NCI-H526 treated with DMSO at 0.1 percent for 48 hours (cell line): ENCODE measurements around the gene NFAT5.
"Not testable (repeated sequence)": the region's sequence is repeated elsewhere in the genome, so short reads cannot be mapped to it uniquely, and the experiment has no call there.

Source experiments
- DNase-seq: peaks from one replicate; lab custom pipeline; 2025; lab: John Stamatoyannopoulos, UW

The NFAT5 gene

GRCh38 chr16:69595127-69596036, 29.6 kb downstream of the NFAT5 start:
- no peak for DNase-seq

GRCh38 chr16:69596801-69597200, 31.0 kb downstream of the NFAT5 start:
- no peak for DNase-seq

DNA sequence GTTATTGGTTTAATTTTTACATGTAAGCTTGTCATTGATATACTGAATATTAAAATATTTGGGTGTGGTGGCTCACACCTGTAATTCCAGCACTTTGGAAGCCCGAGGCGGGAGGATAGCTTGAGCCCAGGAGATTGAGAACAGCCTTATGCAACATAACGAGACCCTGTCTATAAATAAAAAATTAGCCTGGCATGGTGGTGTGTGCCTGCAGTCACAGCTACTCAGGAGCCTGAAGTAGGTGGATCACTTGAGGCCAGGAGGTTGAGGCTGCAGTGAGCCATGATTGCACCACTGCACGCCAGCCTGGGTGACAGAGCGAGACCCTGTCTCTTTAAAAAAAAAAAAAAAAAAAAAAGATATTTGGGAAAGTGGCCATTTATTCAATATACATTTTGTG, 32.3 kb downstream of the NFAT5 start:
- no peak for DNase-seq

GRCh38 chr16:69599731-69600130, 34.0 kb downstream of the NFAT5 start:
- no peak for DNase-seq

GRCh38 chr16:69600202-69600601, 34.4 kb downstream of the NFAT5 start:
- no peak for DNase-seq

GRCh38 chr16:69601250-69601649, 35.5 kb downstream of the NFAT5 start:
- DNase-seq: no peak

- no peak for DNase-seq
These were observed 41.2 kb downstream of the NFAT5 start for GRCh38 chr16:69606985-69607384.

- DNase-seq: no peak
These were observed 41.9 kb downstream of the NFAT5 start for GRCh38 chr16:69607674-69608073.

GRCh38 chr16:69610356-69610755, 44.6 kb downstream of the NFAT5 start:
- DNase-seq: no peak

- DNase-seq: no peak
These were observed 45.4 kb downstream of the NFAT5 start for GRCh38 chr16:69611103-69611640.

DNA sequence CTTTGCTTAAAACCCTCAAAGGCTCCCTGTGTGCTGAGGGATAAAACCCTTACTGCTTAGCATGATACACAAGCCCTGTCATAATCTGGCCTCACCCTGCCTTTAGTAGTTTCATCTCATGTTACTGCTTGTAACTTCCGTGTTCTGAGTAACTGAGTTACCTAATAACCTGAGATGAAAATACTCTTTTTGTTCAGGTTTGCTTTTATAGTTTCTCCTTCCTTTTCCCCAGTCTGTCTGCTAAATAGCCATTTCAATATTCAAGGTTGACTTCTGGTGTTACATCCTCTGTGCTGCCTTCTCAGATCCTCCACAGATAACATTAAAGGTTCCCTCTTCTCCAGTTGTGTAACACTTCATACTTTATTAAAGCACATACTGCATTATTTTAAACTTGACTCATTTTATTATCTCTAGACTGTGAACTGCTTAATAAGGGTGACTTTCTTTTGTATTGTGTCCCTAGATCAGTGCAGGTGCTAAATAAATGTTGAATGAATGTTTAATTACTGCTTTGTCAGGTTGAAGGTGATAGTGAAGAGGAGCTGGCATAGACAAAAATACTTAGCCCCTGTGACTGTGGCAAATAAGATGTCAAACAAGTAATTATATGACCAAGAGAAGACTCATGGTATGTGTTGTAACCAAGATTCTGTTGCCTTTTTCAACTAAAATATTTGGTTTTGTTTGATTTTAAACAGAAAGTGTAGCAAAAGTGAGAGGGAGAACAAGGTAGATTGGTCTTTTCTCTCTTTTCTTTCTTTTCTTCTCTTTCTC, 47.8 kb downstream of the NFAT5 start:
- DNase-seq: no peak

GRCh38 chr16:69615528-69615927, 49.8 kb downstream of the NFAT5 start:
- no peak for DNase-seq

DNA sequence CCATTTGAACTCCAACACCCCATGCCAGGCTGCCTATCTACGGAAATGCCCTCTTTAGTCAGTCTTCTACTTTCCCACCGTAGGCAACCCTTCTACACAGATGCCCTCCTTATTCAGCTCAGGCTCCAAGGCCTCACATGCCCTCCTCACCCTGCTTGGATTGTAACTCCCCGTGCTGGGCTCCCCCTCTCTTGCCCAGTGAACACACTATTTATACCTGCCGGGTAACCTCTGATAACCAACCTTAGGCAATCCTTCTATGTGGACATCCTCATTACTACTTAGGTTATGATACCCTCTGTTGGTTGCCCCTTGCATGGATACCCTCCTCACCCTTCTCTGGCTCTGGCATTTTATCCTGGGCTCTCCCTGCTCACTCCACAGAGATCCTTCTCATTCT, 50.3 kb downstream of the NFAT5 start:
- DNase-seq: no peak

DNA sequence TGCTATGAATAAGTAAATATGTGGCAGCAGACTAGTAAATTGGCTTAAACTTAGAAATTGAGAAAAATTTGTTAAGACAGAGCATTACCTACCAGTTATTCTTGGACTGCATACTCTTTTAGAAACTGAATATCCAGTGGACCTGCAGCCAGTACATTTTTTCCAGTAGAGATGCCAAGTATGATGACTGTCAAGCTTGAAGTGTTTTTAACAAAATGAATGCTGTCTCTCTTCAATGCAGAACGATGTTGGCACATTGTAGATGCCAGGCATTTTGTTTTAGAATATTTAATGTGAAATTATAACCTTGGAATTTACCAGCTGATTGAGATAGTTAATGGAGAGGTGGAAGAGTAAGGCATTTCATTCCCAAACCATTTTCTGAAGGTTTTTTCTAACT, 52.5 kb downstream of the NFAT5 start:
- DNase-seq: no peak

- no peak for DNase-seq
These were observed 53.0 kb downstream of the NFAT5 start for GRCh38 chr16:69618721-69619120.

- DNase-seq: no peak
These were observed 53.7 kb downstream of the NFAT5 start for GRCh38 chr16:69619514-69619913.

DNA sequence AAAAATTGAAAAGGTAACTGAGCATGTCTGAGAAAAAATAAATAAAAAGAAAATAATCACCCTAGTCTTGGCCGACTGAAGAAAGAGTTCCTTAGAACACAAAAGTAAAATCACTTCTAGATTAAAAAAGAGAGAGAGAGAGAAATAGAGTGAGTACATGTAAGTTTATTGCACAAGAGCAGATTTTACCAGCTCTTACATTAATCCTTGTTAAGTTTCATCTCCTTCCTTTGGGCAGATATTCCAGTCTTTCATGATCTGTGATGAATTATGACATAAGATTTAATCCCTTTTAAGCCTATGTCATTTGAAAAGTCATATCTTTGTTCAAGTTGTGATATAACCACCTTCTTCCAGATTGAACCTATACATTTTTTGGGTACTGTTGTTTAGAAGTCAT, 54.8 kb downstream of the NFAT5 start:
- no peak for DNase-seq

GRCh38 chr16:69621225-69621624, 55.5 kb downstream of the NFAT5 start:
- DNase-seq: no peak

DNA sequence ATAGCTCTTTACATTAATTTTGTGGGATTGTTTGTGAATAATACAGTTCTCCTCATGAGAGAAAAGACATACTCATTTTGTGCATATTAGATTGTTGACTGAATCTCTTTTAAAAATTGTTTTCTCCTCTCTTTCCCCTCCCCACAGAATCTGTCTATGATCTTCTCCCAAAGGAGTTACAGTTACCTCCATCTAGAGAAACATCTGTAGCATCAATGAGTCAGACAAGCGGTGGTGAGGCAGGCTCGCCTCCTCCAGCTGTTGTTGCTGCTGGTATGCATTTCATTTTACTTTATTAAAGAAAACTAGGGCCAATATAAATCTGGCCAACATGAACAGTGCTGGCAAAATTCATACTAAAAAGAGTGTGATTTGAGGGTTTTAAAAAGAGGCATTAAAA, 60.5 kb downstream of the NFAT5 start:
- no peak for DNase-seq

DNA sequence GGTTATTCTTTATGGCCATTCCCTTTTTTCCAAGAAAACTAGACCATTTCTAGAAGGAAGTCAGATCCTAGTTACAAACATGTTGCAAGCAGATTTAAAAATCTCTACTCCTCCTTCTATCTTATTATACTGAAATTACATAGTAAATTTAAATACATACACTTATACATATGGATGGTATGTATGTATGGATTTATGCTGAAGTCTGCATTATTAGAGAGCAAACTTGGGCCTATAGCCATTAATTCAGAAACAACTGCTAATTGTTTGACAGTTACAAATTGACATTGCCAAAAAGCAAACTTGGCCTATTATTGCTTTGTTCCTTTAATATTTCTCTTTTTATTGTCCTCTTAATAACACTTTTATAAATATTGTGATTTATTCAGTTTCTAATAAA, 67.1 kb downstream of the NFAT5 start:
- DNase-seq: no peak

DNA sequence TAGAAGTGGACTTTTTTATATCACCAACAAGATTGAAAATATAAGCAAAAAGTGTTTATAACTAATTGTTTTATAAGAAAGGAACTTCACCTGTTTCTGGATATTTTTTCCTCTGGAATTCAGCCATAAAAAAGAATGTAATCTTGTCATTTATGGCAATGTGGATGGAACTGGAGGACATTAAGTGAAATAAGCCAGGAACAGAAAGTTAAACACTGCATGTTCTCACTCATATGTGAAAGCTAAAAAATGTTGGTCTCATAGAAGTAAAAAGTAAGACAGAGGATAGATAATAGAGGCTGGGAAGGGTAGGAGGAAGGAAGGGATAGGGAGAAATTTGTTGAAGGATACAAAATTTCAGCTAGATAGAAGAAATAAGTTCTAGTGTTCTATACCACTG, 67.6 kb downstream of the NFAT5 start:
- DNase-seq: no peak

- not testable (repeated sequence) for DNase-seq
These were observed 70.9 kb downstream of the NFAT5 start for GRCh38 chr16:69636563-69637146.
